RWPE2 (cell line): Measurements from ENCODE around the gene DYNLT2.
A peak's percentile ranks its signal among the peaks of the same experiment; 100 is the strongest.

Experiments used
- ATAC-seq: fragments of 200-7000 bp; cut with Tn5 transposase; 3 replicates; pipeline ENCODE4 v1.9.1; 2021; ENCODE audit warnings: low read depth
- DNase-seq: peaks from one replicate; pipeline ENCODE4 v3.0.0-alpha.2; 2020; ENCODE audit warnings: low spot score
- H3K27ac ChIP-seq: fragments of 450-650 bp; 2 replicates; pipeline ENCODE4 v1.5.1; 2017; ENCODE audit warnings: mild to moderate bottlenecking; ENCODE audit not compliant: poor library complexity, severe bottlenecking
- H3K27me3 ChIP-seq: fragments of 250-450 bp; sonication (Bioruptor Pico); 2 replicates; pipeline ENCODE4 v1.5.1; 2021; ENCODE audit warnings: mild to moderate bottlenecking, moderate library complexity; ENCODE audit not compliant: insufficient read depth, poor library complexity, severe bottlenecking
- H3K36me3 ChIP-seq: fragments of 250-450 bp; sonication (Bioruptor Pico); 2 replicates; pipeline ENCODE4 v1.5.1; 2020; ENCODE audit warnings: low read depth, mild to moderate bottlenecking, moderate library complexity
- H3K4me1 ChIP-seq: fragments of 250-450 bp; sonication (Bioruptor Pico); 2 replicates; pipeline ENCODE4 v1.5.1; 2021; ENCODE audit warnings: mild to moderate bottlenecking, moderate library complexity; ENCODE audit not compliant: insufficient read depth, poor library complexity, severe bottlenecking
- H3K4me3 ChIP-seq: fragments of 250-450 bp; sonication (Bioruptor Pico); 2 replicates; pipeline ENCODE4 v1.5.1; 2021; ENCODE audit warnings: mild to moderate bottlenecking, moderate library complexity; ENCODE audit not compliant: severe bottlenecking
- H3K9me3 ChIP-seq: fragments of 250-450 bp; sonication (Bioruptor Pico); 2 replicates; pipeline ENCODE4 v1.5.1; 2021; ENCODE audit warnings: mild to moderate bottlenecking, moderate library complexity; ENCODE audit not compliant: severe bottlenecking
- CTCF ChIP-seq: fragments of 450-650 bp; IDR thresholded peaks from one replicate; pipeline ENCODE4 v1.5.1; 2017; ENCODE audit warnings: mild to moderate bottlenecking, moderate library complexity; ENCODE audit not compliant: poor library complexity, severe bottlenecking

The DYNLT2 gene

GRCh38 chr6:169723200-169723909, 28.0 kb downstream of the DYNLT2 start:
- H3K27ac ChIP-seq, result peak overlapping the region; percentile 64

GRCh38 chr6:169722362-169723199, 28.8 kb downstream of the DYNLT2 start:
- ATAC-seq (peak; percentile 69), DNase-seq (no peak)
- TF ChIP-seq CTCF, result no peak

More at GRCh38 chr6:169723200-169723909, 28.0 kb downstream of the DYNLT2 start:
- H3K4me3 ChIP-seq, result peak overlapping the region; percentile 98
- no peak for TF ChIP-seq CTCF
- peaks cover 13% of the 10 kb centered on the region for H3K4me1 ChIP-seq
- ATAC-seq (peak; percentile 15), DNase-seq (no peak)
- H3K27me3 ChIP-seq, result no peaks in the 10 kb centered on the region
- H3K36me3 ChIP-seq, result peaks cover 17% of the 10 kb centered on the region
- H3K9me3 ChIP-seq, result no peaks in the 10 kb centered on the region

GRCh38 chr6:169720207-169720855, 31.0 kb downstream of the DYNLT2 start:
- Histone ChIP-seq H3K27me3 (no peaks in the 10 kb centered on the region), H3K4me1 (peaks cover 13% of the 10 kb centered on the region), H3K36me3 (peaks cover 47% of the 10 kb centered on the region), H3K4me3 (no peak overlapping the region), H3K27ac (no peak overlapping the region), H3K9me3 (no peaks in the 10 kb centered on the region)
- no peak for ATAC-seq
- DNase-seq, result no peak
- peak; percentile 11 for TF ChIP-seq CTCF

More at GRCh38 chr6:169722362-169723199, 28.8 kb downstream of the DYNLT2 start:
- Histone ChIP-seq H3K9me3 (no peaks in the 10 kb centered on the region), H3K36me3 (peaks cover 25% of the 10 kb centered on the region), H3K4me1 (peaks cover 13% of the 10 kb centered on the region), H3K27ac (peak overlapping the region; percentile 64), H3K4me3 (peak overlapping the region; percentile 98), H3K27me3 (no peaks in the 10 kb centered on the region)

GRCh38 chr6:169719117-169719516, 32.3 kb downstream of the DYNLT2 start:
- Histone ChIP-seq H3K4me3 (no peak overlapping the region), H3K27ac (no peak overlapping the region), H3K27me3 (no peaks in the 10 kb centered on the region), H3K36me3 (peaks cover 59% of the 10 kb centered on the region), H3K9me3 (no peaks in the 10 kb centered on the region), H3K4me1 (peaks cover 13% of the 10 kb centered on the region)
- TF ChIP-seq CTCF, result no peak
- DNase-seq (no peak), ATAC-seq (no peak)
